HepG2 (cell line): ENCODE data around the gene THAP2. TPM values are rescaled to one million over a fixed set of nuclear protein-coding genes. Genes with fewer than 3 reads are reported as not detected.

Experiments
- DNMT1 ChIP-seq: sonication (generic); formaldehyde crosslinking; IDR thresholded peaks from 2 replicates; pipeline ENCODE4 v1.5.1; 2020; ENCODE audit warnings: mild to moderate bottlenecking, missing genetic modification reagents
- EEA1 ChIP-seq: sonication (generic); formaldehyde crosslinking; IDR thresholded peaks from 2 replicates; pipeline ENCODE4 v1.5.1; 2020; ENCODE audit warnings: mild to moderate bottlenecking, missing genetic modification reagents, borderline replicate concordance
- ELF3 ChIP-seq: IDR thresholded peaks from 2 replicates; pipeline ENCODE4 v1.6.1; 2016; ENCODE audit warnings: missing genetic modification reagents, missing compliant biosample characterization
- FOXA1 ChIP-seq, 2 experiments: fragments of 450-650 bp in 1 of 2; sonication (generic) in 1 of 2; formaldehyde crosslinking in 1 of 2; IDR thresholded peaks; 2 replicates each; pipeline versions ENCODE4 v1.4.0 to v1.6.1; 2016 to 2020; ENCODE audit warnings: missing genetic modification reagents in 1 of 2
- FOXM1 ChIP-seq: sonication (generic); formaldehyde crosslinking; IDR thresholded peaks from 2 replicates; pipeline ENCODE4 v1.5.0; 2020; ENCODE audit warnings: missing genetic modification reagents
- HNRNPL ChIP-seq: fragments of 200-400 bp; formaldehyde crosslinking; IDR thresholded peaks from 2 replicates; pipeline ENCODE4 v1.6.1; 2017; ENCODE audit warnings: mild to moderate bottlenecking, low read depth, low read length
- NFIC ChIP-seq: IDR thresholded peaks from 2 replicates; pipeline ENCODE4 v1.6.1; 2012; ENCODE audit warnings: mild to moderate bottlenecking, low read length, inconsistent platforms
- NFKBIZ ChIP-seq: IDR thresholded peaks from 2 replicates; pipeline ENCODE4 v1.6.1; 2018; ENCODE audit warnings: missing genetic modification reagents, missing compliant biosample characterization
- SALL1 ChIP-seq: sonication (generic); formaldehyde crosslinking; IDR thresholded peaks from 2 replicates; pipeline ENCODE4 v1.8.0; 2022; ENCODE audit warnings: mild to moderate bottlenecking, missing genetic modification reagents
- SNAPC4 ChIP-seq: sonication (generic); formaldehyde crosslinking; IDR thresholded peaks from 2 replicates; pipeline ENCODE4 v1.4.0; 2020; ENCODE audit warnings: mild to moderate bottlenecking, missing genetic modification reagents
- SRY ChIP-seq: sonication (generic); formaldehyde crosslinking; IDR thresholded peaks from 2 replicates; pipeline ENCODE4 v1.8.0; 2022; ENCODE audit warnings: mild to moderate bottlenecking, missing genetic modification reagents
- SUZ12 ChIP-seq: fragments of 150-350 bp; IDR thresholded peaks from 2 replicates; pipeline ENCODE4 v1.6.1; 2014; ENCODE audit warnings: low read depth, low read length
- ZBTB10 ChIP-seq: sonication (generic); formaldehyde crosslinking; IDR thresholded peaks from 2 replicates; pipeline ENCODE4 v1.4.0; 2020; ENCODE audit warnings: missing genetic modification reagents, borderline replicate concordance
- ZNF3 ChIP-seq: IDR thresholded peaks from 2 replicates; pipeline ENCODE4 v1.7.0; 2017; ENCODE audit warnings: inconsistent platforms
- ZNF446 ChIP-seq: sonication (generic); formaldehyde crosslinking; IDR thresholded peaks from 2 replicates; pipeline ENCODE4 v1.5.0; 2020; ENCODE audit warnings: mild to moderate bottlenecking, missing genetic modification reagents
- ZNF564 ChIP-seq: sonication (generic); formaldehyde crosslinking; IDR thresholded peaks from 2 replicates; pipeline ENCODE4 v1.8.1; 2023; ENCODE audit warnings: mild to moderate bottlenecking, missing genetic modification reagents
- ZNF569 ChIP-seq: sonication (generic); formaldehyde crosslinking; IDR thresholded peaks from 2 replicates; pipeline ENCODE4 v1.5.0; 2020; ENCODE audit warnings: mild to moderate bottlenecking, missing genetic modification reagents, moderate library complexity, borderline replicate concordance
- ZNF766 ChIP-seq: sonication (generic); formaldehyde crosslinking; IDR thresholded peaks from 2 replicates; pipeline ENCODE4 v1.5.0; 2020; ENCODE audit warnings: missing genetic modification reagents, borderline replicate concordance
- ZSCAN30 ChIP-seq: sonication (generic); formaldehyde crosslinking; IDR thresholded peaks from 2 replicates; pipeline ENCODE4 v1.5.0; 2020; ENCODE audit warnings: mild to moderate bottlenecking, missing genetic modification reagents
- ZUFSP ChIP-seq: sonication (generic); formaldehyde crosslinking; IDR thresholded peaks from 2 replicates; pipeline ENCODE4 v1.9.0; 2021; ENCODE audit warnings: missing genetic modification reagents, mild to moderate bottlenecking, borderline replicate concordance
- polyA plus RNA-seq, 8 experiments: library from polyadenylated mRNA; depleted of rRNA in 3 of 8; stranded (reverse) in 7 of 8; unstranded in 1 of 8; fragments of >200 nt; fragmentation: Illumina TruSeq in 4 of 8; extraction: Trizol in 4 of 8; gene quantifications; 2 replicates each; pipeline versions ENCODE4 v1.2.1 to v1.2.3, GENCODE V29; 2011 to 2016; ENCODE audit warnings: low read depth in 4 of 8, missing spikeins in 1 of 8, mixed read lengths in 1 of 8; ENCODE audit not compliant: insufficient read depth in 1 of 8
- total RNA-seq, 5 experiments: library from RNA; depleted of rRNA; stranded (reverse); fragments of >200 nt; fragmentation: Illumina TruSeq; extraction: Trizol; gene quantifications; 2 replicates each; pipeline ENCODE4 v1.2.3, GENCODE V29; 2016; ENCODE audit warnings: low read depth in 1 of 5

THAP2 gene
- total and polyA plus RNA-seq, 2 of the 13 experiments (the other 11 are each of a cell fraction or from before 2014, with no cell fraction given) = 5.2 to 6.2 TPM

DNA sequence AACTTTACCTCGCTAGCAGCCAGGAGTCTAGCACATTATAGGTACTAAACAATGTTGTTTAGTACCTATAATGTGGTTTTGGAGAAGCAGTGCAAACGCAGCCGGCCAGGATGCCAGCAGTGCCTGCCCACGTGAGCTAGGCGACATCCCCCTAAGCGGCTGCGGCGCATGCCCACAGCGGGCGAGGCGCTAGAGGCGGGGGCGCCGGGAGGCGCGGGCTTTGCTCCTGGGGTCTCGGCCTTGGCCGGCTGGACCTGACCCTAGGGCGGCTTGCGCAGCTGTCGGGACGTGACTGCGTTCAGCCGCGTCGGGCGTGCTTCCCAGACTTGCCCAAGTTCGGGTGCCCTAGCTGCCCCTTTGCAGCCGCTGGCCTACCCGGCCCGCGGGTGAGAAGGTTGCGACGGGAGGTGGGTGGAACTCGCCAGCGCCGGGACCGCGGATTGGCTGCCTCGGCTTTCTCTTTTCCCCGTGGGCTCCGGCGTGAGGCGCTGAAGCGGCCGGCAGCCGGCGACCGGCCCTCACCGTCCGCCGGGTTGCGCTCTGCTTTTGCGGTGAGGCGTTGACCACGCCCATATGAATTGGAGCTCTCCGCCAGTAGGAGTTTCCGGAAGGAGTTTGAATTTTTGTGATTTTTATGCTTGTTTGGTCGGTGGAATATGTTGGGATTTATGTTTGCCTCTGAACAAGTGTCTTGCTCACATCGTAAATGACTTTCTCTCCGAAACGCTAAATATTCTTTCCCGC lies 22.0 kb downstream of the THAP2 start, which contains the start of gene TMEM19 (continued):
- TF ChIP-seq DNMT1 = peak; percentile 81; the same call in 1 of the 2 replicates
- peak; percentile 95 for TF ChIP-seq SALL1 (CRISPR knock-in tag)
- TF ChIP-seq ZBTB10 (CRISPR knock-in tag) = no peak; the same call in 1 of the 2 replicates
- TF ChIP-seq ZNF3 (CRISPR knock-in tag) = no peak
- TF ChIP-seq SNAPC4 (CRISPR knock-in tag) = 0 out of 2 replicates have a peak, but pooled peaks have one; percentile 78
- TF ChIP-seq FOXA1 (IDR thresholded peaks at IDR 0.05) = no peak
- 0 out of 2 replicates have a peak, but pooled peaks have one; percentile 11 for TF ChIP-seq FOXA1 (CRISPR knock-in tag; IDR thresholded peaks at IDR 0.05)
- TF ChIP-seq NFIC = no peak
- TF ChIP-seq EEA1 = peak; percentile 66; the same call in 1 of the 2 replicates
- no peak for TF ChIP-seq FOXM1 (CRISPR knock-in tag)
- TF ChIP-seq ZSCAN30 (CRISPR knock-in tag) = no peak
- no peak for TF ChIP-seq ZNF564 (CRISPR knock-in tag)
- 0 out of 2 replicates have a peak, but pooled peaks have one; percentile 26 for TF ChIP-seq NFKBIZ (CRISPR knock-in tag)
- TF ChIP-seq SRY = peak; percentile 95
- peak; percentile 25; the same call in 1 of the 2 replicates for TF ChIP-seq ELF3 (CRISPR knock-in tag)
- peak; percentile 85; the same call in 1 of the 2 replicates for TF ChIP-seq HNRNPL
- peak; percentile 68; the same call in 1 of the 2 replicates for TF ChIP-seq ZNF766
- no peak for TF ChIP-seq ZNF569 (CRISPR knock-in tag)
- TF ChIP-seq SUZ12 = no peak
- no peak for TF ChIP-seq ZNF446 (CRISPR knock-in tag)
- no peak for TF ChIP-seq ZUFSP (CRISPR knock-in tag)
